CD4-positive, alpha-beta T cell treated with Interleukin-21 for 1 hour (primary cell): ENCODE results near the gene SDSL.
A peak's percentile ranks its signal among the peaks of the same experiment; 100 is the strongest.

Source experiments
- DNase-seq: peaks from one replicate; pipeline ENCODE4 v3.0.0-alpha.2; 2020

Gene SDSL

DNA sequence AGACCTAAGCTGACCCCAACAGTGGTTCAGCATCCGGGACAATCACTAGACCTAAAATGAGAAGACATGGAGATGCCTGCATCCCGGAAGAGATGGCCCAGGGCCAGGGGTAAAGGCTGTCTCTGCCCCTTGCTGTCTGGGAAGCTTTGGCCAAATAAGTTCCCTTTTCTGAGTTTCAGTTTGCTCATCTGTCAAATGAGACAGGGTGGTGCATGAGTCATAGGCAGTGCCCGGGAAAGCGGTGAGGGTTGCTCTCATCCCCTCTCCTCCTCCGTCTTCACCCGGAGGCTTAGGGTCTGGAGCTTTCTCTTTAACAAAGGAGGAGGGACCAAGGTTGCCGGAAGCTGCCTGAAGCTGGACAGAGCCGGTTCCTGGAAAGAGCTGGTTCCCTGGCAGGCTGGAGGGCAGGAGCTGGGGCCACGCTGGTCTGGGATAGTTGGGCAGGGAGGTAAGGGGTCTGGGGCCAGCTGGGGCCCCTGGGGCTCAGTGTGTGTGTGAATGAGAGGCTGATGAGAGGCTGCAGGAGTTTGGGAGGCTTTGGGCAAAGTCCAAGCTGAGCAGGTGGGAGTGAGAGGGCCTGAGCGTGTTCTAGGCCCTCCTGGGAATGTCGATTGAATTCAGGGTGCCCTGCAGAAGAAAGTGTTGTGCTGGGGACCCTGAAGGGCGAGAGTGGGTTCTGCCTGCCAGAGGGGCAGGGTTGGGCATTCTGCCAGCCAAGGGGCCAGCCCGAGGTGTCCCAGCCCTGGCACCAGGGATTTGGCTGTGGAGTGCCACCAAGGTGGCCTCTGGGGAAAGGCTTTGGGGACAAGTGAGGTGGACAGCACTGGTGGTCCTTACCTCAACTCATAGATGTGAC, at the start of gene SDSL:
SDSL (plus strand) TSS at position 351 of the 856 bp plus-strand sequence. CDS start 5,603 bp downstream, outside the sequence.
- DNase-seq = peak; percentile 33

DNA sequence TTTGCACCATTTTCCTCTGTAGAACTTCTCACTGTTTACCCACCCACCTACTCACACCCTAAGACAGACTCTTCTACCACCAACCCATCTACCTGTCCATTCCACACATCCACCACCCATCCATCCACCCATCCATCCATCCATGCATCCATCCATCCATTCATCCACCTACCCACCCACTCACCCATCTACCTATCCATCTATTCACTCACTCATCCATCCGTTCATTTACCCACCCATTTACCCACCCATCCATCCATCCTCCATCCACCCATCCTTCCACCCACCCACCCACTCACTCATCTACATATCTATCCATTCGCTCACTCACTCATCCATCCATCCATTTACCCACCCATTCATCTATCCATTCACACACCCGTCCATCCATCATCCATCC, 48.7 kb upstream of the SDSL start:
- DNase-seq = no peak

DNA sequence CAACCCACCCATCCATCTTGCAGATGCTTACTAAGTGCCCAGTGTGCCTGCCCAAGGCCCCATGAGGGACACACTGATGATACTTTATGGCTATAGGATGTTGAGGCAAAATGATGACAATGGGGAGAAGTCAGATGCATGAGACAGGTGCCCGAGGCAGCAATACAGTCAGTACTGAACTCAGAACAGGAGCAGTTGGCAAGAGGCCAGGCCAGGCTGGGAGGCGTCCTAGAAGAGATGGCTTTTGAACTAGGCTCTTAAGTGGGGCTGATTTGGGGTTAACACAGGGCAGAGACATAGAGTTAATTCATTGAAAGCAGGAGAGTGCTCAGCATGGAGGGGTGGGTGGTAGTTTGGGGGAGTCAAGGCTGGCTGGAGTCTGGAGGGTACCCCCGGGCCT, 48.2 kb upstream of the SDSL start:
- no peak for DNase-seq

GRCh38 chr12:113374823-113375428, 47.3 kb upstream of the SDSL start:
- DNase-seq = no peak

DNA sequence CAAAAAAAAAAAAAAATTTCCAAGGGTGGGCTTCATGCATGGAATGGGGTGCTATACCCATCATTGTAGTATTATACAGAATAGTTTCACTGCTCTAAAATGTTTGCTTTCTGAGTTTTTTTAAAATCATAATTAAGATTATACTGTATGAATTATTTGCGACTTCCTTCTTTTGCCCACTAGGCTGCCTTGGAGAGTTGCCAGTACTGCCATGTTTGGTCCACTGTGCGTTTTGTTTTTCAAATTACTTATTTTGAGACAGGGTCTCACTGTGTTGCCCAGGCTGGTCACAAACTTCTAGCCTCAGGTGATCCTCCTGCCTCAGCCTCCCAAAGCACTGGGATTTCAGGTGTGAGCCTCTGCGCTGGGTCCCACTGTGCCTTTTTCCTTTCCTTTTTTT, 43.9 kb upstream of the SDSL start:
- DNase-seq = no peak

DNA sequence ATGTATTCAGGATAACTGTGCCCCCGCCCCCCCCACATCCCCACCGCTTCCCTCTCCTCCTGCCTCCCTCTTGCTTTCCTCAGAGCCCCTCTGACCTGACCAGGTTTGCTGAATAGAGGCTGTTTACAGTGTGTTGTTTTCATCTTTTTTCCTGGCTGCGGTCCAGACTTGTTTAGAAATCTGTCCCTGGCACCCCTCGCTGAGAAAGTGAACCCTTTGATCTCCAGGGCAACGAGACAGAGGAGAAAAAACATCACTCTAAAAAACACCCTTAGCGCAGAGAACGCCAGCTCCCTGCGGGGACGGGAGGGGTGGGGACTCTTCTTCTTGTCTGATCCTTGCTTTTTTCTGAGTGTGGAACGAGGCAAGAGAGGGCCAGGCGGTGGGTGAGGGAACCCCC, 41.0 kb upstream of the SDSL start:
- DNase-seq = no peak

GRCh38 chr12:113382206-113382605, 40.0 kb upstream of the SDSL start:
- DNase-seq = no peak

- no peak for DNase-seq
Measured at GRCh38 chr12:113384778-113385177, 37.4 kb upstream of the SDSL start.

DNA sequence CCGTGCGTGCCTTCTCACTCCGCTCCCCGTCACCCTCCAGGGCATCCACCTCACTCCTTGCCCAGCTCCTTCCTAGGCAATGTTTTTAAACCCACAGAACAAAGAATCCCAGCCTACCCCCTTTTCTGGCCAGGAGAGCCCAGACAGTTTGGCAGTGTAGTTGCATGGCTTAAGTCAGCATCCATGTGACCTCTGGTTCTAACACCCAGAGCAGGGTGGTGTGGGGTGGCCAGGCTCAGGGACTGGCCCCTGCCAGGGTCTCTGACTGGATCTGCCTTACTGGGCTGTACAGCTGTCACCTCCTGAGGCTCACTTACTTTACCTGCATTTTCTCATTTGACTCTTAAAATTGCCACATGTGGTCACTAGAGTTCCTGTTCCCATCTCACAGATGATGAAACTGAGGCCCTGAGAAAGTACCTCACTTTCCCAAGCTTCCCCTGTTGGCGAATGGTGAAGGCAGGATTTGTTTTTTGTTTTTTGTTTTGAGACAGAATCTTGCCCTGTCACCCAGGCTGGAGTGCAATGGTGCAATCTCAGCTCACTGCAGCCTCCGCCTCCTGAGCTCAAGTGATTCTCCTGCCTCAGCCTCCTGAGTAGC, 36.8 kb upstream of the SDSL start:
- DNase-seq = no peak

GRCh38 chr12:113386866-113387566, 35.2 kb upstream of the SDSL start:
- DNase-seq = no peak

- DNase-seq = no peak
Measured at GRCh38 chr12:113387631-113388030, 34.5 kb upstream of the SDSL start.

GRCh38 chr12:113388351-113388750, 33.8 kb upstream of the SDSL start:
- no peak for DNase-seq

GRCh38 chr12:113390064-113391043, 31.8 kb upstream of the SDSL start:
- DNase-seq = no peak

DNA sequence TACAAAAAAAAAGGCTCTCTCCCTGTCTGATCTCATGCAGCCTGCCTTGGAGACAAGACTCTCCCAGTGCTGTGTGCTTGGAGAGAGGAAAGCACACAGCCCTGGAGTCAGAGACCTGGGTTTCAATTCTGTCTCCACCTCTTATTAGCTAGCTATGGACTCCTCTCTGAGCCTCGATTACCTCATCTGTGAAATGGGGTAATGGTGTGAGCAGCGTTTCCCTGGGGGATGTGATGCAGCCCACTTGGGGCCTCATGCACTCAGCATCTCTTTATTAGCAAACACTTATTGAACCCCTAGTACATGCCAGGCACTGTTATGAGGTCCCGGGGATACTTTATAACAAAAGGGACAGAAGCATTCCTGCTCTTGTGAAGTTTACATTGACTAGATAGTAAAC, 31.0 kb upstream of the SDSL start:
- no peak for DNase-seq

DNA sequence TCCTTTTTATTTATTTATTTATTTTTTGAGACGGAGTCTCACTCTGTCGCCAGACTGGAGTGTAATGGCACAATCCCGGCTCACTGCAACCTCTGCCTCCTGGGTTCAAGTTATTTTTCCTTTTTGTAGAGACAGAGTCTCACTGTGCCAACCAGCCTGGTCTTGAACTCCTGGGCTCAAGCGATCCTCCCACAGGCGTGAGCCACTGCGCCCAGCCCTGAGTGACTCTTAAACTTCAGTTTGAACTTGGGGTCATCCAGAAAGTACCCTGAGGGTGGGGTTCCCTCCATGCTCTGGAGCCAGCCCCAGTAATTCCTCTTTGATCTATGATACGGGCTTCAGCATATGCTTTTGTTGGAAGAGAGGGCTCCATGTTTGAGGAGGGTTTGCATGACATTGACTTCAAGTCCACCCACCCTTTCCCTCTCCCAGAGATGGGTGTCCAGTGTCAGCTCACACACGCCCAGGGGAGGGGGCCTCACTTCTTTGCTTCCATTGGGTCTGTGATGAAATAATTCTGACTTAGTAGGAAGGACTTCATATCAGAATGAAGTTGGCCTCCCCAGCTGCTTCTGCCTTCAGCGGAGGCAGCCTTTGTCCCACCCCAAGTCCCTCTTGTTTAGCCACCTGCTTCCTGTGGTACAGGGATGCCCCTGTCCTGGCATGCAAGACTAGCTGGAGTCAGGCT, 30.4 kb upstream of the SDSL start:
- DNase-seq = no peak

DNA sequence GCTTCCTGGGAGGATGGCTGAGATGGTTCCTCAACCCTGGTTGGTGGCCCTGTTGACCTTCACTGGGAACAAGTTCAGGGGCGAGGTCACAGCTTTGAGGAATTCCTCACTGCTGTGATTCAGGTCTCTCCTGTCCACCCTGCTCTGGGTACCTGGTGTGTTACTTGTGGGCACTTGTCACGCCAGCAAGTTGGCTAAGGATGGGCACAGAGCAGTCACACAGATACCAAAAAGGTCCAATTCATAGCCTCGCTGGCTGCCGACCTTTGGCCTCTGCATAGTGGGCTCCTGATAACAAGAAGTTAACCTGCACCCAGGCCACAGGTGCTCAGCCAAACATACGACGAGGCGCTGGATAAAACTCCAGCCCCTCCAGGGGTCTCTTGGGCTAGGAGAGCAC, 29.7 kb upstream of the SDSL start:
- DNase-seq = no peak

DNA sequence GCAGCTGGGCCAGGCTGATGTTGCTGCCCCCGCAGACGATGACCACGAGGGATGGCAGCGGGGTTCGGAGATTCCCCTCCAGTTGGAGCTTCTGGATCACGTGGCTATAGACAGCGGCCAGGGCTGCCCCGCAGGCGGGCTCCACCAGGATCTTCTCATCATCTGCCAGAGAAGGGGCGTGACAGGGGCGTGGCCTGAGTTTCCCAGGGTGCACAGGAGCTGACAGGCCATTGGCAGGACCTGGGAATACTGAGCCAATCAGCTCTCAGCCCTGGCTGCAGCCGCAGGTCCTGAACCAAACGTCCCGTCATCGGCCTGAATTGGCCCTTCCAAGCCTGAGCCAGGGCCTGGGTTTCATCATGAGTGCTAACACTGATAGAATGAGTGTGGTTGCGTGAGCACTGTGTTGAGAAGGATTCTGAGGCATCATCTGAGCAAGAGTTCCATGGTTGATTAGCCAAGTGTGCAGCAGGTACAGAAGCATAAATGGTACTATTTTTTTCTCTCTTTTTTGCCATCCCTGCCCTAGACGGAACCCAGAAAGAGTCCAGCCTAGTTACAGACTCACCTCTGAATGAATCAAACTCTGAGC, 29.1 kb upstream of the SDSL start:
- DNase-seq = no peak

GRCh38 chr12:113393749-113394148, 28.4 kb upstream of the SDSL start:
- no peak for DNase-seq

DNA sequence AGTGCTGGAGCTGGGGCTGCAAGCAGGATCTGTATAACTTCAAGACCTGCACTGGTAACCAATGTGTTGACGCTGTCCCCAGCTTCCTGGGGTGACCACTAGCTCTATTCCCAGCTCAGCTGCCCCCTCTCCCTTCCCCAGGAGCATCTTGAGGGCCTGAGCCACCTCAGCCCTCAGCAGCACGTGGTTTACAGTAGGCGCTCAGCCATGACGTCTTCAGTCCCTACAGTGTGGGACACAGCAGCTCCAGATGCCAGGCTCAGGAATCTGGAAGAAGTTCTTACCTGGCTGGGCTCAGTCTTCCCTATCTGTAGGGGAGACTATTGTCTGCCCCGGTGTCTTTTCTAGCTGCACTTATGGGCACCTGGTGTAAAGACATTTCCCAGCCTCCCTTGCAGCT, 27.1 kb upstream of the SDSL start:
- no peak for DNase-seq

- DNase-seq = no peak
Measured at GRCh38 chr12:113396200-113396599, 26.0 kb upstream of the SDSL start.

GRCh38 chr12:113396828-113397496, 25.2 kb upstream of the SDSL start:
- no peak for DNase-seq
